K562 treated with DMSO at 1 percent for 4 hours (cell line): ENCODE data around the gene ARMCX6. TPM values are rescaled to one million over a fixed set of nuclear protein-coding genes. Genes with fewer than 3 reads are reported as not detected.

Experiments used
- total RNA-seq: library from RNA; unstranded; fragments of 300-600 nt; gene quantifications from 2 replicates; pipeline ENCODE4 v1.2.3, GENCODE V29; 2022; ENCODE audit not compliant: insufficient read depth

The ARMCX6 gene
- 18.5 and 23.4 TPM in 2 replicates for total RNA-seq

GRCh38 chrX:101617211-101618191 is at the start of gene ARMCX6:
ARMCX6 (minus strand) TSS chrX:101618000; CDS start chrX:101616620, 1,380 bp downstream.

GRCh38 chrX:101659601-101660063 is 41.8 kb upstream of the ARMCX6 start, which contains the start of gene ARMCX2:
ARMCX2 (minus strand) TSS chrX:101659850; CDS start chrX:101657588, 2,262 bp downstream.

Other genes starting within 250 kb of the ARMCX6 start
- 22.8 and 33.4 TPM in 2 replicates for gene BTK, start 231.8 kb downstream of the ARMCX6 start, total RNA-seq
- 5,484 and 5,644 TPM in 2 replicates for gene RPL36A, start 227.0 kb downstream of the ARMCX6 start, total RNA-seq
- 37.9 and 51.4 TPM in 2 replicates for gene GLA, start 210.1 kb downstream of the ARMCX6 start, total RNA-seq
- 25.9 and 32.2 TPM in 2 replicates for gene HNRNPH2, start 209.8 kb downstream of the ARMCX6 start, total RNA-seq
- not detected in 2 replicates for gene ARMCX4, start 132.5 kb downstream of the ARMCX6 start, total RNA-seq
- gene ARMCX1, start 67.5 kb downstream of the ARMCX6 start, total RNA-seq: 0.81 TPM in 1 of 2 replicates, not detected in the other
- gene ARMCX3, start 5.2 kb upstream of the ARMCX6 start, total RNA-seq: 18.4 and 21.7 TPM in 2 replicates
- not detected in 2 replicates for gene ARMCX2, start 41.9 kb upstream of the ARMCX6 start, total RNA-seq